Right lobe of liver (tissue), 6 donors: ENCODE results near the gene TJP3. TPM values are rescaled to one million over a fixed set of nuclear protein-coding genes. Genes with fewer than 3 reads are reported as not detected.
A peak's percentile ranks its signal among the peaks of the same experiment; 100 is the strongest.
"Not testable (repeated sequence)": the region's sequence is repeated elsewhere in the genome, so short reads cannot be mapped to it uniquely, and the experiment has no call there.

Experiments used
- ATAC-seq, 4 donors: fragments of 200-7000 bp; cut with Tn5 transposase; one replicate each; pipeline ENCODE4 v1.9.1; 2020; ENCODE audit warnings: mild to moderate bottlenecking in 4 of 4, moderate library complexity in 4 of 4
- DNase-seq, 3 donors: peaks; one replicate each; pipeline ENCODE4 v3.0.0-alpha.2; 2020
- H3K27ac ChIP-seq, 3 donors: fragments of 200-600 bp; one replicate each; pipeline ENCODE4 v1.8.0; 2022
- H3K27me3 ChIP-seq, 2 donors: fragments of 200-600 bp; one replicate each; pipeline ENCODE4 v1.8.0; 2022
- H3K36me3 ChIP-seq, 4 donors: fragments of 200-600 bp; sonication (generic) in 1 of 4; one replicate each; pipeline versions ENCODE4 v1.5.1 to v1.8.0; 2017 to 2022; ENCODE audit warnings: control low read depth in 1 of 4
- H3K4me1 ChIP-seq, 4 donors: fragments of 200-600 bp; sonication (generic) in 1 of 4; one replicate each; pipeline versions ENCODE4 v1.5.1 to v1.8.0; 2017 to 2022; ENCODE audit warnings: control low read depth in 1 of 4
- H3K4me3 ChIP-seq, 3 donors: fragments of 200-600 bp; one replicate each; pipeline ENCODE4 v1.8.0; 2022
- H3K9me3 ChIP-seq, 4 donors: fragments of 200-600 bp; sonication (generic) in 1 of 4; one replicate each; pipeline versions ENCODE4 v1.5.1 to v1.8.0; 2017 to 2022; ENCODE audit warnings: control low read depth in 1 of 4
- CTCF ChIP-seq, 4 donors: fragments of 200-600 bp in 3 of 4; fragments of 450-650 bp in 1 of 4; IDR thresholded peaks; one replicate each; pipeline versions ENCODE4 v1.5.1 to v1.8.0; 2016 to 2022; ENCODE audit warnings: antibody characterized with exemption in 4 of 4, mild to moderate bottlenecking in 2 of 4
- POLR2A ChIP-seq: fragments of 450-650 bp; IDR thresholded peaks from one replicate; pipeline ENCODE4 v1.6.1; 2017; ENCODE audit warnings: antibody characterized with exemption, mild to moderate bottlenecking
- WGBS: methylation state at CpG from one replicate; pipeline ENCODE4 v1.1.6; 2018; ENCODE audit warnings: low coverage, low lambda C conversion rate; ENCODE audit not compliant: insufficient coverage; ENCODE audit errors: missing lambda C conversion rate; 5-methylcytosine and 5-hydroxymethylcytosine counted together
- intact Hi-C, 2 donors: fragments of 100-400 bp; cut with DNase I; formaldehyde crosslinking; loops; one replicate each; pipeline versions ENCODE4 v1.11.2 to v1.14.1; 2022
- total RNA-seq, 6 experiments: library from RNA; depleted of rRNA in 2 of 6; stranded (reverse); fragments of >200 nt in 2 of 6; fragmentation: NEBNext Ultra II Directional in 3 of 6; extraction: Animal tissue kit (Norgen Biotek cat#: 25700) in 3 of 6; gene quantifications; one replicate each; pipeline versions ENCODE4 v1.1.0 to v1.2.4, GENCODE V29; 2016 to 2023
- donor health status: DM: no; HTN: yes; CAD: no.
- donor health status: DM: no; HTN: no; CAD: no.
- donor health status: DM: no; HTN: no; CAD: no.
- donor health status: DM: no; HTN: yes; CAD: no.
- donor health status: DM: no; HTN: yes; CAD: no.

The TJP3 gene
- total RNA-seq, 6 experiments from 2014 or later, result 7.9 to 27.0 (median 16.5) TPM

DNA sequence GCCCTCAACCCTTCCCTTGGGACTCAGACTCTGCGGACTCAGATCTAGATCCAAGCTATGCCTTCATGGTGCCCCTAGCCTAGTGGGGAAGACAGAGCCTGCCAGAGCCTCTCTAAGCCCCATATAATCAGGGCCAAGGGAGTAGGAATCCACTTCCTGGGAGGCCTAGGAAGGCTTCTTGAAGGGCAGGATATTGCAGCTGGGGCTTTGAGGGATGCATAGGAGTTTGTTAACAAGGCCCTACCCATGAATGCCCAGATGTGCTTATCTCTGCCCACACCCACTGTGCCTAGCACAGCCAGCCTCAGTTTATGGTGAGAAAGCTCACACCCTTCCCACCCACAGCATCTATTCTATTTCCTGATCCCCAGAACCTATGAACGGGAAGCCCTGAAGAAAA lies 42.0 kb downstream of the TJP3 start:
- TF ChIP-seq POLR2A (no peak), CTCF (IDR thresholded peaks at IDR 0.05) (no peak)
- no peaks in the 10 kb centered on the region for H3K4me1 ChIP-seq
- H3K36me3 ChIP-seq, result peaks cover 0 to 33% (median 1%) of the 10 kb centered on the region in 4 donors
- intact Hi-C loops, result no loop called here
- WGBS, result 100% methylated on average over 1 of the region's 2 CpGs
- no peaks in the 10 kb centered on the region for H3K9me3 ChIP-seq
- H3K27me3 ChIP-seq, result no peaks in the 10 kb centered on the region
- H3K27ac ChIP-seq, result no peak overlapping the region
- no peak overlapping the region for H3K4me3 ChIP-seq
- ATAC-seq (no peak), DNase-seq (no peak)

DNA sequence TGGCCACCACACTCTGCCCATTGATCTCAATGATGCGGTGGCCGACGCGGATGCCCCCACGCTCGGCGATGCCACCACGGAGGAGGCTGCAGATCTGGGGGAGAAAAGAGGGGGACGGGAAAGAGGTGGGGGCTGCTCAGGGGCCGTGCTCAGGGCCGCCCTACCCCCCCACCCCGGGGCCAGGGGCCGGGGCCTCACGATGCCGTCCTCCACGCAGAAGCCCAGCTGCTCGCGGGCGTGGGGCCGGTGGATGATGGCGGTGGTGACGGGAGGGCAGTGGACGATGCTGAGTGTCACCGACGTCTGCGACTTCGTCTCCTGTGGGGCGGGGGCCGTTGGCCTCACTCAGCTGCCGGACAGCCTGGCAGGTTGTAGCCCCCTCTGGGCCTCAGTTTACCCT lies 43.1 kb downstream of the TJP3 start:
- no peaks in the 10 kb centered on the region for H3K4me1 ChIP-seq
- no peaks in the 10 kb centered on the region for H3K9me3 ChIP-seq
- H3K4me3 ChIP-seq, result no peak overlapping the region
- ATAC-seq (no peak), DNase-seq (no peak)
- 80% methylated on average over 2 of the region's 30 CpGs for WGBS
- intact Hi-C loops, result no loop called here
- H3K36me3 ChIP-seq, result peaks cover 0 to 33% (median 1%) of the 10 kb centered on the region in 4 donors
- no peaks in the 10 kb centered on the region for H3K27me3 ChIP-seq
- no peak overlapping the region for H3K27ac ChIP-seq
- TF ChIP-seq CTCF (IDR thresholded peaks at IDR 0.05) (no peak), POLR2A (no peak)

DNA sequence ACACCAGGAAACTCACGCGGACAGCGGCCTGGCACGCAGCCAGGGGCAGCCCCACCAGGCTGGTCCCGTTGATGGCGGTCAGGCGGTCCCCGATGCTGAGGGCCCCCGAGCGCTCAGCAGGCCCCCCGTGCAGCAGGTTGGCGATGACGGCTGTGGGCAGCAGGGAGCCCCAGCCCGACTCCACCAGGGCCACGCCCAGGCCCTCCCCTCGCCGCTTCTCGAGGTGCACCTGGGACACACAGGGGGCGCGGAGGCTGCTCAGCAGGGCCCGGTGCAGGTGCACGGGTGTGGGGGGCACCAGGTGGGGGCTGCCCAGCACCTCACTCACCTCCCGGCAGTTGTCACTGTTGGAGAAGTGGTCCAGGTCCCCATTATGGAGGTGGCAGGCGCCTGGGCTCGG lies 44.3 kb downstream of the TJP3 start:
- peaks cover 0 to 33% (median 1%) of the 10 kb centered on the region in 4 donors for H3K36me3 ChIP-seq
- H3K27me3 ChIP-seq, result no peaks in the 10 kb centered on the region
- intact Hi-C loops, result no loop called here
- no peak overlapping the region for H3K4me3 ChIP-seq
- no peak overlapping the region for H3K27ac ChIP-seq
- DNase-seq (no peak), ATAC-seq (peak in 1 of 4 donors; percentile 5)
- WGBS, result no CpG with 5 or more reads among the region's 25 CpGs
- H3K4me1 ChIP-seq, result no peaks in the 10 kb centered on the region
- TF ChIP-seq POLR2A (no peak), CTCF (IDR thresholded peaks at IDR 0.05) (no peak)
- no peaks in the 10 kb centered on the region for H3K9me3 ChIP-seq

GRCh38 chr19:3753631-3754410 lies 45.6 kb downstream of the TJP3 start:
- Histone ChIP-seq H3K27ac (no peak overlapping the region), H3K9me3 (no peaks in the 10 kb centered on the region), H3K4me1 (no peaks in the 10 kb centered on the region), H3K36me3 (peaks cover 0 to 41% (median 1%) of the 10 kb centered on the region in 4 donors), H3K4me3 (no peak overlapping the region), H3K27me3 (no peaks in the 10 kb centered on the region)
- DNase-seq (no peak), ATAC-seq (peak in 1 of 4 donors; percentile 13)
- intact Hi-C loops, result no loop called here
- WGBS, result 97% methylated on average over 10 of the region's 51 CpGs
- TF ChIP-seq CTCF (IDR thresholded peaks at IDR 0.05) (no peak), POLR2A (no peak)

- DNase-seq, H3K27ac ChIP-seq, ATAC-seq, H3K27me3 ChIP-seq, H3K9me3 ChIP-seq, intact Hi-C loops, H3K4me3 ChIP-seq: not testable (repeated sequence)
- Histone ChIP-seq H3K36me3 (peaks cover 0 to 21% (median 0%) of the 10 kb centered on the region in 4 donors), H3K4me1 (peaks cover 0 to 16% (median 7%) of the 10 kb centered on the region in 4 donors)
- 91% methylated on average over 7 of the region's 7 CpGs for WGBS
Measured at GRCh38 chr19:3757705-3758104, 49.5 kb downstream of the TJP3 start.

DNA sequence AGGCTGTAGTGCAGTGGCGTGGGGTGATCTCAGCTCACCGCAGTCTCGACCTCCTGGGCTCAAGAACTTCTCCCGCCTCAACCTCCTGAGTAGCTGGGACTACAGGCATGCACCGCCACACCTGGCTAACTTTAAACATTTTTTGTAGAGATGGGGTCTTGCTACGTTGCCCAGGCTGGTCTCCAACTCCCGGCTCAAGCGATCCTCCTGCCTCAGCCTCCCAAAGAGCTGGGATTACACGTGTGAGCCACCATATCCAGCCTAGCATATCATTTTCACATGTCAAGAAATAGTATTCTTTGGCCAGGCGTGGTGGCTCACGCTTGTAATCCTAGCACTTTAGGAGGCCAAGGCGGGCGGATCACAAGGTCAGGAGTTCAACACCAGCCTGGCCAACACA lies 50.1 kb downstream of the TJP3 start:
- H3K9me3 ChIP-seq, H3K27ac ChIP-seq, ATAC-seq, H3K4me3 ChIP-seq, intact Hi-C loops, H3K27me3 ChIP-seq, DNase-seq: not testable (repeated sequence)
- 96% methylated on average over 10 of the region's 13 CpGs for WGBS
- Histone ChIP-seq H3K36me3 (peaks cover 0 to 17% (median 0%) of the 10 kb centered on the region in 4 donors), H3K4me1 (peaks cover 0 to 19% (median 8%) of the 10 kb centered on the region in 4 donors)
